Natural killer cell (primary cell): ENCODE results near the gene ARID4B. TPM values are rescaled to one million over a fixed set of nuclear protein-coding genes. Genes with fewer than 3 reads are reported as not detected.

ENCODE experiments used
- ATAC-seq, 3 donors: fragments of 150-1000 bp in 2 of 3; fragments of 200-7000 bp in 1 of 3; cut with Tn5 transposase; 1 replicate in 1 of 3; 2 replicates in 2 of 3; pipeline ENCODE4 v1.10.0; 2021; ENCODE audit warnings: mild to moderate bottlenecking in 2 of 3, moderate library complexity in 2 of 3
- DNase-seq, 2 donors: peaks; one replicate each; pipeline versions ENCODE4 v3.0.0 to v3.0.0-alpha.2; 2013 to 2021; ENCODE audit warnings: mixed read lengths in 1 of 2
- H3K27ac ChIP-seq: one replicate; pipeline ENCODE4 v1.5.1; 2013; ENCODE audit warnings: mild to moderate bottlenecking, low read length
- H3K27me3 ChIP-seq: one replicate; pipeline ENCODE4 v1.6.1; 2013; ENCODE audit warnings: low read length; ENCODE audit not compliant: control insufficient read depth, insufficient read depth
- H3K36me3 ChIP-seq: one replicate; pipeline ENCODE4 v1.6.1; 2013; ENCODE audit warnings: low read length; ENCODE audit not compliant: control insufficient read depth, insufficient read depth
- H3K4me1 ChIP-seq: one replicate; pipeline ENCODE4 v1.6.1; 2013; ENCODE audit warnings: low read length; ENCODE audit not compliant: control insufficient read depth, insufficient read depth
- H3K4me3 ChIP-seq: one replicate; pipeline ENCODE4 v1.5.1; 2013; ENCODE audit warnings: low read length
- H3K9me3 ChIP-seq: one replicate; pipeline ENCODE4 v1.6.1; 2013; ENCODE audit warnings: low read length; ENCODE audit not compliant: control insufficient read depth, insufficient read depth
- H3K27ac Mint-ChIP-seq, 2 donors: one replicate each; pipeline ENCODE4 v1.8.0; 2022; ENCODE audit warnings: mild to moderate bottlenecking in 2 of 2, mixed read lengths in 2 of 2, moderate library complexity in 1 of 2
- H3K27me3 Mint-ChIP-seq, 2 donors: one replicate each; pipeline ENCODE4 v1.8.0; 2022; ENCODE audit warnings: low read depth in 2 of 2, mixed read lengths in 2 of 2
- H3K36me3 Mint-ChIP-seq: one replicate; pipeline ENCODE4 v1.8.0; 2022; ENCODE audit warnings: mixed read lengths
- H3K4me1 Mint-ChIP-seq, 2 donors: one replicate each; pipeline ENCODE4 v1.8.0; 2022; ENCODE audit warnings: mixed read lengths in 2 of 2
- H3K4me3 Mint-ChIP-seq: one replicate; pipeline ENCODE4 v1.8.0; 2022; ENCODE audit warnings: mild to moderate bottlenecking, moderate library complexity, mixed read lengths
- H3K9me3 Mint-ChIP-seq, 2 donors: one replicate each; pipeline ENCODE4 v1.8.0; 2022; ENCODE audit warnings: mixed read lengths in 2 of 2
- CTCF ChIP-seq: fragments of 200-600 bp; IDR thresholded peaks from one replicate; pipeline ENCODE4 v1.8.0; 2022; ENCODE audit warnings: antibody characterized with exemption
- WGBS: methylation state at CpG from one replicate; pipeline ENCODE4 v1.1.7; 2013; ENCODE audit warnings: missing lambda C conversion rate; ENCODE audit not compliant: insufficient coverage; 5-methylcytosine and 5-hydroxymethylcytosine counted together
- intact Hi-C: fragments of 100-400 bp; cut with micrococcal nuclease; formaldehyde crosslinking; loops from one replicate; pipeline ENCODE4 v1.14.2; 2022
- total RNA-seq, 4 donors: library from RNA; stranded (reverse); fragments of 120-200 nt in 1 of 4; gene quantifications; one replicate each; pipeline versions ENCODE4 v1.2.3 to v1.2.4, GENCODE V29; 2013 to 2022

The ARID4B gene
- total RNA-seq, 3 donors from 2014 or later (not counting 1 experiment from before 2014, with no cell fraction given), result 161 to 189 (median 178) TPM

DNA sequence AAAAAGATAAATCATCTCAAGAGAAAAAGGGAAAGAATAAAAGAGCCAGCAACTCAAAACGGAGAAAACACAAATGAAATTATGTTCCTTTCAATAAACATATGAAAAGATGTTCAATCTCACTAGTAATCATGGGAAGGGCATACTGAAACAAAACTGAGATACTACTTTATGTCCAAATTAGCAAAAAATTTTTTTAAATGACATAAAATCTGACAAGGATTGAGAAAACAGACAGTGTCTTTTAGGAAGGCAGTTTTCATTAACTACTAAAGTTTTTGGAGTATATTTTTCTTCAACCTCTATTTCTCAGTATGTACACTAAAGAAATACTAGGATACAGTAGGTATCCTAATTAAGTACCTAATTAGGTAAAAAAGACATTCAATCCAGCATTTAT lies 73.3 kb downstream of the ARID4B start:
- Histone ChIP-seq H3K27ac (no peak overlapping the region), H3K36me3 (peaks cover 12% of the 10 kb centered on the region), H3K27me3 (no peaks in the 10 kb centered on the region), H3K4me3 (no peak overlapping the region), H3K9me3 (no peaks in the 10 kb centered on the region), H3K4me1 (peaks cover 16% of the 10 kb centered on the region)
- H3K4me1 Mint-ChIP-seq, result peaks cover 27 to 37% of the 10 kb centered on the region in 2 donors
- no CpG with 5 or more reads among the region's 1 CpG for WGBS
- no peaks in the 10 kb centered on the region for H3K27me3 Mint-ChIP-seq
- H3K9me3 Mint-ChIP-seq, result no peaks in the 10 kb centered on the region
- DNase-seq, result no peak
- no peak for TF ChIP-seq CTCF
- no peak for ATAC-seq
- H3K4me3 Mint-ChIP-seq, result no peak overlapping the region
- H3K36me3 Mint-ChIP-seq, result no peaks in the 10 kb centered on the region
- intact Hi-C loops, result loop anchor here (5.0 kb wide), 1 partner anchor 38 kb away; no protein-coding TSS in a partner anchor
- H3K27ac Mint-ChIP-seq, result peak overlapping the region in 1 of 2 donors; percentile 45

GRCh38 chr1:235253219-235253962 lies 74.6 kb downstream of the ARID4B start:
- intact Hi-C loops, result loop anchor here (1.0 to 2.0 kb wide), 3 partner anchors 76 to 162 kb away; partner anchors contain the start of gene TBCE
- H3K36me3 ChIP-seq, result peaks cover 9% of the 10 kb centered on the region
- no peaks in the 10 kb centered on the region for H3K27me3 ChIP-seq
- Mint-ChIP-seq H3K36me3 (no peaks in the 10 kb centered on the region), H3K4me3 (no peak overlapping the region), H3K9me3 (no peaks in the 10 kb centered on the region), H3K27ac (peak overlapping the region in 1 of 2 donors; percentile 40), H3K4me1 (peaks cover 19 to 30% of the 10 kb centered on the region in 2 donors), H3K27me3 (no peaks in the 10 kb centered on the region)
- H3K4me1 ChIP-seq, result peaks cover 10% of the 10 kb centered on the region
- H3K4me3 ChIP-seq, result no peak overlapping the region
- WGBS, result no CpG with 5 or more reads among the region's 2 CpGs
- H3K27ac ChIP-seq, result no peak overlapping the region
- peak; percentile 92 for TF ChIP-seq CTCF
- ATAC-seq (peak; percentile 89 to 95 (median 91)), DNase-seq (peak; percentile 34 to 84)
- no peaks in the 10 kb centered on the region for H3K9me3 ChIP-seq

- no peak overlapping the region for H3K4me3 Mint-ChIP-seq
These were observed 77.5 kb downstream of the ARID4B start for GRCh38 chr1:235250430-235250829.

More at GRCh38 chr1:235250430-235250829, 77.5 kb downstream of the ARID4B start:
- H3K4me1 Mint-ChIP-seq, result peaks cover 17 to 25% of the 10 kb centered on the region in 2 donors
- DNase-seq (no peak), ATAC-seq (no peak)
- H3K9me3 ChIP-seq, result no peaks in the 10 kb centered on the region
- WGBS, result 93% methylated on average over 3 of the region's 3 CpGs
- no peak overlapping the region for H3K4me3 ChIP-seq
- H3K36me3 Mint-ChIP-seq, result no peaks in the 10 kb centered on the region
- H3K36me3 ChIP-seq, result peaks cover 19% of the 10 kb centered on the region
- H3K27me3 ChIP-seq, result no peaks in the 10 kb centered on the region
- intact Hi-C loops, result no loop called here
- H3K27ac Mint-ChIP-seq, result peak overlapping the region; percentile 3 to 32
- no peak for TF ChIP-seq CTCF
- no peaks in the 10 kb centered on the region for H3K4me1 ChIP-seq
- no peaks in the 10 kb centered on the region for H3K9me3 Mint-ChIP-seq
- H3K27me3 Mint-ChIP-seq, result no peaks in the 10 kb centered on the region
- H3K27ac ChIP-seq, result no peak overlapping the region
